Psoas muscle (tissue), 8 donors: ENCODE results near the gene CFAP65. TPM values are rescaled to one million over a fixed set of nuclear protein-coding genes. Genes with fewer than 3 reads are reported as not detected.

Source experiments
- ATAC-seq, 4 donors: fragments of 200-7000 bp; cut with Tn5 transposase; one replicate each; pipeline ENCODE4 v1.9.1; 2020; ENCODE audit warnings: moderate library complexity in 3 of 4, mild to moderate bottlenecking in 2 of 4
- DNase-seq, 2 donors: peaks; one replicate each; pipeline ENCODE4 v3.0.0-alpha.2; 2020
- H3K27ac ChIP-seq: fragments of 200-600 bp; one replicate; pipeline ENCODE4 v1.8.0; 2022
- H3K27me3 ChIP-seq, 3 donors: fragments of 200-600 bp in 1 of 3; one replicate each; pipeline versions ENCODE4 v1.6.1 to v1.8.0; 2013 to 2022; ENCODE audit warnings: low read length in 2 of 3, mild to moderate bottlenecking in 2 of 3, moderate library complexity in 1 of 3; ENCODE audit not compliant: insufficient read depth in 3 of 3
- H3K36me3 ChIP-seq, 2 donors: fragments of 200-600 bp in 1 of 2; one replicate each; pipeline versions ENCODE4 v1.6.1 to v1.8.0; 2013 to 2022; ENCODE audit warnings: low read depth in 1 of 2, mild to moderate bottlenecking in 1 of 2, moderate library complexity in 1 of 2; ENCODE audit not compliant: insufficient read depth in 1 of 2
- H3K4me1 ChIP-seq: fragments of 200-600 bp; one replicate; pipeline ENCODE4 v1.8.0; 2022
- H3K4me3 ChIP-seq: fragments of 200-600 bp; one replicate; pipeline ENCODE4 v1.8.0; 2022; ENCODE audit warnings: mild to moderate bottlenecking
- H3K9me3 ChIP-seq: fragments of 200-600 bp; one replicate; pipeline ENCODE4 v1.8.0; 2022
- CTCF ChIP-seq: fragments of 200-600 bp; IDR thresholded peaks from one replicate; pipeline ENCODE4 v1.8.0; 2022; ENCODE audit warnings: antibody characterized with exemption
- WGBS, 3 donors: extraction: QIAGEN DNeasy Blood & Tissue Kit; methylation state at CpG; one replicate each; pipeline versions ENCODE4 v1.1.6 to v1.1.7; 2013; 5-methylcytosine and 5-hydroxymethylcytosine counted together
- intact Hi-C, 2 donors: fragments of 100-400 bp; cut with DNase I; formaldehyde crosslinking; loops; one replicate each; pipeline versions ENCODE4 v1.11.0 to v1.14.2; 2022
- polyA plus RNA-seq, 3 donors: library from polyadenylated mRNA; stranded (reverse); fragments of 200-250 nt; gene quantifications; one replicate each; pipeline ENCODE4 v1.2.3, GENCODE V29; 2013
- total RNA-seq, 4 donors: library from RNA; stranded (reverse); fragmentation: NEBNext Ultra II Directional in 2 of 4; extraction: Animal tissue kit (Norgen Biotek cat#: 25700) in 2 of 4; gene quantifications; one replicate each; pipeline versions ENCODE4 v1.2.1 to v1.2.4, GENCODE V29; 2021 to 2023
- donor health status: healthy with polysubstance abuse.
- donor health status: DM: no; HTN: no; CAD: no; lungs with moderate emphysema.
- donor health status: Bipolar disorder and iron deficiency.
- donor health status: healthy.
- donor health status: DM: yes; HTN: yes; CAD: no.
- donor health status: DM: no; HTN: no; CAD: no.
- donor health status: DM: no; HTN: no; CAD: no.
- donor health status: DM: yes; HTN: yes; CAD: no.

Gene CFAP65
- total and polyA plus RNA-seq, 7 donors, result not detected

- intact Hi-C loops, result no loop called here
These were observed 48.5 kb downstream of the CFAP65 start for GRCh38 chr2:218992703-218993344.

GRCh38 chr2:218992196-218992595 is 49.1 kb downstream of the CFAP65 start:
- peaks cover 15% of the 10 kb centered on the region for H3K4me1 ChIP-seq
- H3K4me3 ChIP-seq, result no peak overlapping the region
- no peaks in the 10 kb centered on the region for H3K9me3 ChIP-seq
- H3K27ac ChIP-seq, result no peak overlapping the region
- DNase-seq, result peak in 1 of 2 donors; percentile 14
- TF ChIP-seq CTCF, result no peak
- intact Hi-C loops, result no loop called here
- H3K27me3 ChIP-seq, result peaks cover 0 to 93% (median 50%) of the 10 kb centered on the region in 3 donors
- no peaks in the 10 kb centered on the region for H3K36me3 ChIP-seq
- no peak for ATAC-seq
- 14 to 21% (median 15%) methylated on average over 7 of the region's 7 CpGs for WGBS, 3 donors

More at GRCh38 chr2:218992703-218993344, 48.5 kb downstream of the CFAP65 start:
- H3K4me3 ChIP-seq, result peak overlapping the region; percentile 63
- no peaks in the 10 kb centered on the region for H3K36me3 ChIP-seq
- no peaks in the 10 kb centered on the region for H3K9me3 ChIP-seq
- H3K4me1 ChIP-seq, result peaks cover 15% of the 10 kb centered on the region
- H3K27me3 ChIP-seq, result peaks cover 0 to 92% (median 50%) of the 10 kb centered on the region in 3 donors
- ATAC-seq, result peak in 1 of 4 donors; percentile 21
- no peak for TF ChIP-seq CTCF
- peak in 1 of 2 donors; percentile 50 for DNase-seq
- H3K27ac ChIP-seq, result no peak overlapping the region
- 2 to 5% (median 3%) methylated on average over 37 to 44 of the region's 44 CpGs for WGBS, 3 donors

- Histone ChIP-seq H3K27ac (no peak overlapping the region), H3K36me3 (no peaks in the 10 kb centered on the region), H3K9me3 (no peaks in the 10 kb centered on the region), H3K27me3 (peaks cover 0 to 95% (median 50%) of the 10 kb centered on the region in 3 donors), H3K4me1 (peaks cover 15% of the 10 kb centered on the region), H3K4me3 (no peak overlapping the region)
- intact Hi-C loops, result no loop called here
- DNase-seq (peak in 1 of 2 donors; percentile 18), ATAC-seq (no peak)
- no peak for TF ChIP-seq CTCF
- 8 to 18% (median 8%) methylated on average over 13 of the region's 13 CpGs for WGBS, 3 donors
These were observed 49.6 kb downstream of the CFAP65 start for GRCh38 chr2:218991674-218992168.

- Histone ChIP-seq H3K4me1 (peaks cover 12% of the 10 kb centered on the region), H3K36me3 (no peaks in the 10 kb centered on the region), H3K9me3 (no peaks in the 10 kb centered on the region), H3K4me3 (no peak overlapping the region), H3K27ac (no peak overlapping the region), H3K27me3 (peaks cover 0 to 98% (median 51%) of the 10 kb centered on the region in 3 donors)
- DNase-seq (no peak), ATAC-seq (no peak)
- no peak for TF ChIP-seq CTCF
- WGBS, 3 donors, result 15 to 16% (median 16%) methylated on average over 6 of the region's 6 CpGs
- intact Hi-C loops, result no loop called here
These were observed 50.7 kb downstream of the CFAP65 start for GRCh38 chr2:218990612-218991011.
